ENCODE measurements around the gene ANKRD63.

ANKRD63 gene

DNA sequence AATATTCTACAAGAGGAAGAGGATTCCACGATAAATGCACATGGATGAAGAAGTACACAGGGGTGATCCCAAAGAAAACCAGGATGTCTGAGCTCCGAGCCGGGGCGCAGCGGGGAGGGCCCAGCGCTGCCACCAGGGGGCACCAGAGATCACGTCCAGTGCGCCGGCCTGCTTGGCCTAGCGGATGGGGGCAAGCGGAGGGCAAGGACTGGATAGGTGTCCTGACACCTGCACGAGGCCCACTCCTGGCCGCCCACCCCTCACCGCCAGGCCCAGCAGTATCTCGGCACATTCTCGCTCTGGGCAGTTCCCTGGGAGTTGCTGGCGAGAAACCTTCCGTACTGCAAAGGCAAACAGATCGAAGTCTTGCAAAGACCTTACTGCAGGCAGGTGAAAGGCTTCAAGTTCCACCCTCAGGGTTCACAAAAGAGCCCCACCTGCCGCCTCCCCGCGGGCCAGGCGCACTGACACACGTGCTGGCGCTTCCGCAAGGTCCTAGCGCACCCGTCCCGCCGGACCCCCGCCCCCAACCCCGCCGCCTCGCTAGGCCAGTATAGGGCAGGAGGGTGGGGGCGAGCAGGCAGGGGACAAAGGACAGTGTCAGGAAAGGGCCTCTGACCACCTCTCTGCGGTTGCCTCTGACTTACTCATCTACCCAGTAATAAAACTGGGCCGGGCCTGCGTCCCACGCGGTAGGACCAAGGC, 3.3 kb downstream of the ANKRD63 start:
- DNase-seq (ENCODE audit: low spot score): peak; percentile 76

- no peak for DNase-seq (ENCODE audit: low spot score)
Measured at GRCh38 chr15:40278026-40278425, 4.8 kb downstream of the ANKRD63 start.

DNA sequence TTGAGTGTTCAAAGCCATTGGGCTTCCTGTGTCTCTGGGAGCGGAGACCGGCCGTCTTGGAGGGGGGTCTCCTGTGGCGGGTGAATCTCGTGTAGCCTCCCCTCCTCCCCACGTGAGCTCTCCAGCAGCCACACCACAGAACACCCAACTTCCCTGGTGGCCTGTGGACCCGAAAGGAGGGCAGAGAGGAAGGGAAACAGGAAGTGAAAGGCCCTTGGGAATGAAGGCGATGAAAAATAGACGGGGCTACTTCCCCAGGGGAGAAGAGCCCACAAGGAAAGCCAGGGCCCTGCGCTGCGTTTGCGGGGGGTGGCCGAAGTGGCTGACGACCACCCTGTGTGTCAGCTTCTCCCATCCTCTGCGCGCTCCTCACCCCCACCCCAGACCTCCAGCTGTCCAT, 5.4 kb downstream of the ANKRD63 start:
- peak; percentile 56 for DNase-seq (ENCODE audit: low spot score)

GRCh38 chr15:40276927-40277326, 5.9 kb downstream of the ANKRD63 start:
- no peak for DNase-seq (ENCODE audit: low spot score)

DNA sequence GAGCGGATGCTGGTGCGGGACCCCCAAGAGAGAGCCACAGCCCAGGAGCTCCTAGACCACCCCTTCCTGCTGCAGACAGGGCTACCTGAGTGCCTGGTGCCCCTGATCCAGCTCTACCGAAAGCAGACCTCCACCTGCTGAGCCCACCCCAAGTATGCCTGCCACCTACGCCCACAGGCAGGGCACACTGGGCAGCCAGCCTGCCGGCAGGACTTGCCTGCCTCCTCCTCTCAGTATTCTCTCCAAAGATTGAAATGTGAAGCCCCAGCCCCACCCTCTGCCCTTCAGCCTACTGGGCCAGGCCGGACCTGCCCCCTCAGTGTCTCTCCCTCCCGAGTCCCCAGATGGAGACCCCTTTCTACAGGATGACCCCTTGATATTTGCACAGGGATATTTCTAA, 6.9 kb downstream of the ANKRD63 start:
- no peak for DNase-seq (ENCODE audit: low spot score)

DNA sequence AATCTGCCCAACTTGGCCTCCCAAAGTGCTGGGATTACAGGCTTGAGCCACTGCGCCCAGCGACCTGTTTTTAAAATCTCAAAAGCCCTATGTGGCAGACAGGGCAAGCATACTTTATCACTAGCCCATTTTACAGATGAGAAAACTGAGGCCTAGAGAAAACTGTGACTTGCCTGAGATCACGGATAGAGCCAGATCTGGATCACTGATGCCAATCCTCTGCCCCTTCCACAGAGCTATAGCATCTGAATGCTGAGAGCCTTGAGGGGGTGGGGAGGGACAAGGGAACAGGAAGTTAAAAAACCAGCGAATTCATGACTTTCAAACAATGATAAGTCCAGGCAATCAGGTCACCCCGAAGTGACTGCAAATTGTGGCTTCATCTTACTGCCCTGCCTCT, 7.3 kb downstream of the ANKRD63 start:
- no peak for DNase-seq (ENCODE audit: low spot score)

DNA sequence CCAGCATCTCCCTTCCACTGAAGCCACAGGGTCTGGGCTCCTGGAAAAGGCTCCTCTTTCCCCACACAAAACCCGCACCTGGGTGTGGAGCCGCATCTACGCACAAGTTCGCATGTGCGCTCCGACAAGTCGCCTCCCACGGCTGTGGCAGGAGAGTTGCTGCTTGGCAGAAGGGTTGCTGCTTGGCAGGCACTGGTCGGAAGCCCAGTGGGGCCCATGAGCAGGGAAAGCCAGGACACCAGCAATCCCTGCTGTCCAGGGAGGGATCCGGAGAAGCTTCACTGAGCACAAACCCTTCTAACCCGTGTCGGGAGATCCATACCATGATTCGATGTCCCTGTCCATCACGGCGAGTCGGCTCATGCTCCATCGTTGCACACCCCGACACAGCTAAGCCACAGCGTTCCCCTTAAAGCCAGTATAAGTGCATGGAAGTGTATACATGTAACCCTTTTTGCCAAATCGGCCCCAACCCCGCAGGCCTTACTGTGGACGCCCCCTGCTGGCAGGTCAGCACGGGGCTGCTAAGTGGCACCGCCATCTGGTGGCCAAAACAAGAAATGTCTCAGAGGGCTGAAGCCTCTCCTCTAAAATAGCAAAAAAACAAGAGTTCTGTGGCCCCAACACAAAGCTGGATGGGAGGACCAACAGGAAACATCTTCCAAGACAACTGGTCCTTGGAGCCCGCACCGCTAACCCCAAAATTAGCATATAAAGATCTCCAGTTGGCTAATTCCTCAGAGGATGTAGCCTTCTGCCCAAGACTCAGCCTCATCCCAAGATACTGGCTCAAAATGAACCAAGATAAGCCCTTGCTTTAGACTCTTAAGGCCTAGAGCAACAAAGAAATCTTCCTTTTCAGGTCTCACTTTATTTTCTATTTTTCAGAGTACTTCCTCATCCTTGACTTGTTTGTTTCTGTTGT, 8.3 kb downstream of the ANKRD63 start:
- DNase-seq (ENCODE audit: low spot score): peak; percentile 87

GRCh38 chr15:40273428-40273827, 9.4 kb downstream of the ANKRD63 start:
- no peak for DNase-seq (ENCODE audit: low spot score)

- DNase-seq (ENCODE audit: low spot score): no peak
Measured at GRCh38 chr15:40272485-40273056, 10.3 kb downstream of the ANKRD63 start.

- DNase-seq (ENCODE audit: low spot score): no peak
Measured at GRCh38 chr15:40271685-40272484, 11.0 kb downstream of the ANKRD63 start.

GRCh38 chr15:40270246-40270995, 12.4 kb downstream of the ANKRD63 start:
- DNase-seq (ENCODE audit: low spot score): no peak

- no peak for DNase-seq (ENCODE audit: low spot score)
Measured at GRCh38 chr15:40269604-40270003, 13.3 kb downstream of the ANKRD63 start.

- DNase-seq (ENCODE audit: low spot score): no peak
Measured at GRCh38 chr15:40267670-40268069, 15.2 kb downstream of the ANKRD63 start.

GRCh38 chr15:40266828-40267304, 16.0 kb downstream of the ANKRD63 start:
- no peak for DNase-seq (ENCODE audit: low spot score)

DNA sequence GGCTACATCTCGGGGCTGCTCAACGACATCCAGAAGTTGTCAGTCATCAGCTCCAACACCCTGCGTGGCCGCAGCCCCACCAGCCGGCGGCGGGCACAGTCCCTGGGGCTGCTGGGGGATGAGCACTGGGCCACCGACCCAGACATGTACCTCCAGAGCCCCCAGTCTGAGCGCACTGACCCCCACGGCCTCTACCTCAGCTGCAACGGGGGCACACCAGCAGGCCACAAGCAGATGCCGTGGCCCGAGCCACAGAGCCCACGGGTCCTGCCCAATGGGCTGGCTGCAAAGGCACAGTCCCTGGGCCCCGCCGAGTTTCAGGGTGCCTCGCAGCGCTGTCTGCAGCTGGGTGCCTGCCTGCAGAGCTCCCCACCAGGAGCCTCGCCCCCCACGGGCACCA, 17.0 kb downstream of the ANKRD63 start:
- DNase-seq (ENCODE audit: low spot score): no peak

DNA sequence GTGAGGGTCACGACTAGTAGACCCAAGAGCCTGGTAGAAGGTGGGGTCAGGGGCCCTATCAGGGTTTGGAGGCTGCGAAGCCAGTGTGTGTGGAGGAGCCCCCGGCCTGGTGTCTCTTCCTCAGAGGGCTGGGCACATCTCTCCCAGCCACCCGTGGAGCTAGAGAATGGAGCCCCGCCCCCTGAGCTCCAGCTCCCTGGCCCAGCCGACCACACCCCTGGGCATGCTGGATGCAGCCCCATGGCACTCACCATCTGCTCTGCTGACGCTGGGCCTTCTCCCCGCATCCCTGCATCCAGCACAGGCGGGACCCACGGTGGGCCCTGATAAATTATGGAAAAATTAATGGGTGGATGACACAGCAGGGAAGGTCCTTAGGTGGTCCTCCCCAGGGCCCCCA, 17.5 kb downstream of the ANKRD63 start:
- no peak for DNase-seq (ENCODE audit: low spot score)

- DNase-seq (ENCODE audit: low spot score): no peak
Measured at GRCh38 chr15:40264321-40265153, 18.3 kb downstream of the ANKRD63 start.

GRCh38 chr15:40263024-40263754, 19.7 kb downstream of the ANKRD63 start:
- DNase-seq (ENCODE audit: low spot score): no peak

- no peak for DNase-seq (ENCODE audit: low spot score)
Measured at GRCh38 chr15:40259021-40259420, 23.8 kb downstream of the ANKRD63 start.

DNA sequence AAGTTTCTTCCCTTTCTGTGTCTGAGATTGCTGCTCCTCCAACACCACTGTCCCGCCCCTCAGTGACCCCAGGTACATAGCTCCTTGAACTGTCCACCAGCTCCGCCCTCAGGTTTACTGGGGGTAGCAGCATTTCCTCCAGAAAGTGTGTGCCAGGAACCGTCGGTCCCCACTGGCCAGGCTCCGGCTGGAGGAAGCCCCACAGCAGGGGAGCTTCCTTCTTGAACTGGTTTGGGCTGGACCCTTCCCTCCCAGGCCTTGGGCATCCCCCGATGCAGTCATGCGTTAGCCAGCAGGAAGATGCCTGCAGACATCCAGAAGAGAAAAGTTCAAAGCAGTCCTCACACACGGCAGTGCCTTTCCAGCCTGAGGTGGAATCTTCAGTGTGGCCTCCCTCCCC, 24.3 kb downstream of the ANKRD63 start:
- no peak for DNase-seq (ENCODE audit: low spot score)

All from Ammon's horn (tissue), 1 donor.